ENCODE data around the gene CDH24.

CDH24 gene
- 1.8 to 2.0 reads per million in 2 experiments for total RNA-seq

DNA sequence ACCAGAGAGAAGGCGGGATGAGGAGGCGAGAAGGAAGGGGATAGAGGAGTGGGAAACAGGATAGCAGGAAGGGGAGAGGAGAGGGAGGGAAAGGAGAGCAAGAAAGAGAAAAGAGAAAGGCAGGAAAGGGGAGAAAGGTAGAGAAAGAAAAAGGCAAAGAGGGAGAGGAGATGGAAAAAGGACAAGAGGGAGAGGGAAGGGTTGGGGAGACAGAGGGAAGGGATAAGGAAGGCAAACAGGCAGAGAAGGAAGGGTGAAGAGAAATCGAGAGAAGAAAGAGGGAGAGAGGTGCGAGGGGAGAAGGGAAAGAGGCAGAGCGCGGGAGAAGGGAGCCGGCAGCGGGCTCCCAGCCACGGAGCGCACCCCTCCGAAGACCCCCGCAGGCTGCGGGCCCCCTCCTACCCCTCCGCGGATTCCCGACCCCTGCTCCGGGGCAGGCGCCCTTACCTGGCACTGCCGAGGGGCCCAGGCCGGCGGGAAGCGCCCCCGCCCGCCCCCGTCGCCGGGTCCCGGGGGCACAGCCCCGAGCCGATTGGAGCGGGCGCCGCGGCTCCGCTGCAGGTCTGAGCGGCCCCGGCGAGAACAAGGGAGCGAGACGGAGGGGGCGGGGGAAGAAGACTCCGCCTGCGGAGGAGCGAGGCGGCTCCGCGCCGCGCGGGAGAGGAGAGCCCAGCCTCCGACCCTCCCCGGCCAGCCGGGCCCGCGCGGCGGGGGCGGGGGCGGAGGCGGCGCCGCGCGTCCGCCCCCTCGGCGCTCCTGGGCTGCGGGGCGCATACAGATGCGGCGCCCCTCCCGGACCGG, at the start of gene CDH24:
TSS of gene CDH24 (minus strand) at position 565 of the 801 bp plus-strand sequence. CDS start 1,787 bp downstream, outside the sequence.
- DNase-seq (ENCODE audit: low read depth), result peak; percentile 59

DNA sequence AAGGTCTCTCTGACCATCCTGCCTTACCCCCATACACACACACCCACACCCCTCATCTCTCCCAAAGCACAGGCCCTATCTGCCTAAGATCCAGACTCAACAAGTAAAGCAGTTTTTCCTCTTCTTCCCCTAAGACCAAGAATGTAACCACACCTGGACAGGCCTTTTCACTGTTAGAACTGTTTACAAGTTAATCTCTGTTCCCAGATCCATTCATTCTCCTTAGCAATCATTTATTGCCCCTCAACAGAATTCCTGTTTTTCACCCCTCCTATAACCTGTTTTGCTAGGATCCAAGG, 49.4 kb upstream of the CDH24 start:
- no peak for DNase-seq (ENCODE audit: low read depth)

DNA sequence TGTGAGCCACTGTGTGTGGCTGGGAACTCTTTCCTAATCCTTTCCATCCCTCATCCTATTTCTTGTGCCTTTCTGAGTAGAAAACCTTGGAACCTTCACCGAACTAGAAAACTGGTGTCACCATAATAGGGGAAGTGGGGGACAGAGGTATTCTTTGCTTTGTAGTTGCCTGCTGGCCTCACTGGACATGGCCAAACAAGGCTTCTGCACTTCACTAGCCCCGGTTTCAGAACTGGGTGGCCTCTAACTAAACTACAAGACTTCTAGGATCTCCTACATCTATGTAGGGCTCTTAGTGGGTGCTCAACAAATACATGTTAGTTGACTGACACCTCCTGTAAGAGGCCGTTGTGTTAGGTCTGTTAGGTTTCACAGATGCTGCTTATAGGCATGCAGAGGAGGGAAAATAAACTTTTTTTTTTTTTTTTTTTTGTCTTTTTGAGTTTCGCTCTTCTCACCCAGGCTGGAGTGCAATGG, 48.1 kb upstream of the CDH24 start:
- no peak for DNase-seq (ENCODE audit: low read depth)

- DNase-seq (ENCODE audit: low read depth), result no peak
Observed at GRCh38 chr14:23104591-23105347, 47.4 kb upstream of the CDH24 start, which contains the start of gene CIROP. Gene CIROP (minus strand): TSS chr14:23104989. CDS start chr14:23104920, 69 bp downstream.

DNA sequence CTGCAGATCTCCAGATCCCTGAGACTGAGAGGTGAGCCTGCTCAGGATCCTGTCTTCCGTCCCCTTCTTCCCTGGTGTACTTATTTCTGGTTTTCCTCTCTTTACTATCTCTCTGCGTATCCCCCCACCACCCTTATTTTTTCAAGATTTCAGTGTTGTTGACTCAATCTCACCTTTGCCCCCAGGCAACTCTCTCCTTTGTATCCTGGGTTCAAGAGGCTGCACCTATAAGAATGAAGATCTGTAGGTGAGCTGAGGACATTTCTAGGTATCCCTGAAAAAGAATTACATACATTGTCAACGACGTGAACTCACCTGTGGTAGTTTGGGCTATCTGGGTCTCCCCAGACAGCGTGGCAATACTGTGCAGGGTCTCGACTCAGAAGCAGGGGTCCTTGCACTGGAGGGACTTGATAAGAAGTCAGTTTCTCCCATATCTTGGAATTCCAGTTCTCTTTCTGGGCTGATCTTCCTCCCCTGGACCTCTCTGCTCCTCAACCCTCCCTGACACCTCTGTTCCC, 46.8 kb upstream of the CDH24 start:
- no peak for DNase-seq (ENCODE audit: low read depth)

GRCh38 chr14:23103581-23103980, 46.3 kb upstream of the CDH24 start:
- DNase-seq (ENCODE audit: low read depth), result no peak

- no peak for DNase-seq (ENCODE audit: low read depth)
Observed at GRCh38 chr14:23102801-23103200, 45.5 kb upstream of the CDH24 start.

DNA sequence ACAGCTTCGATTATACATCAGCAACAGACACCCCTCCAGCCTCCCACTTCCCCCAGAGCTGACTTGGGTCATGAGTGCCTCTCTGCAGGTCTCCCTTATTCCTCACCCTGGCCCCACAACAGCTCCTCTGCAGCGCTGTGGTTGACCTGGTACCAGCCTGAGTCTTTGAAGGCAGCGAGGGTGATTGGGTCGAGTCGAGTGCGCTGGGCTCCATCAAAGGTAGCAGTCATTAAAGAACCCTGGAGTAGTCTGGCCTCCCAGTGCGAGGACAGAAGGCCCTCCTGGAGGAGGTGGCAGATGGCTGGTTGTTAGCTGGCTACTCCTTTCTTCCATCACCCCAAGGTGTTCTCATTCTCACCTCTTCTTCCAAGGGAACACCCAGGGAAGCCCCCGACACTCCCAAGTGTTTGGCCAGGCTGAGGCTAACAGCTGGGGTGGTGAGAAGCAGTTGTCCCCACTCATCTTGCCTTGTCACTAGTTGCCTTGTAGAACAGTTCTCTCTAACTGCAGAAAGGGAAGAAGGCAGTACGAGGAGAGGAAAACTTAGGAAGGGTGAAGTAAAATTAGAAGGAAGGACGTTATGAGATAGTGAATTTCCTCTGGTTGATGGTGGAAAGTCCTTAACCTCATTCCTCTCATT, 44.8 kb upstream of the CDH24 start:
- no peak for DNase-seq (ENCODE audit: low read depth)

DNA sequence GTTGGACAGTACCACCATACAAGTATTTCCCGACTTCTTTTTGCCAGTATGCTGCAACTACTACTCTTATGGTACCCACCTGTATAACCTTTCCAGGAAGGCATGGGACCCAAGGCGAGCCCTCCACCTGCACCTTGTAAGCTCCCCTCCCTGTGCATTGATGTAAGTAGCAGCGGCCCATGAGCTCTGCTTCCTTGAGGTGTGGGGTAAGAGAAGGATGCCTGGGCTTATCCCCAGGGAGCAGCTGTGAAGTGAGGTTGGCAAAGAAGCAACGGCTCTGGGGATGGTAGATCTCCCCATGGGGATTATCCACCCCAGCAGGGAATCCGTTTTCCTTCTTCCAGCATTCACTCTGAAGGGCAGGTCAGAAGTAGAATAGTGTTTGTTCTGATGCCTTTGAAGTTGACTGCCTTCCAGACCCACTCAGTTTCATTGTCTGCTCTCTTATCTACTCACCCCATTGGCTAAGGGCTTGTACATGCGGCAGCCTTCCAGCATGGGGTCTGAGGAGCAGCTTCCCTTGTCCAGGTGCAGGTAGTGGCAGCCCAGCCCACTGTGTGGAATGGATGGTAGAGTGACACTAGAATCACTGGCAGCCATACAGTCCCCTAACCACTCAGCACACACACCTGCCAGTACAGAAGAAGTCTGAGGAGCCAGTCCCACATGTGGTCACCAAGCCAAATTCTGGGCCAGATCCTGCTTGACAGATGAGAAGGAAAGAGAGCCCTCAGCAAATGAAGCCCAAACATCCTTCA, 44.1 kb upstream of the CDH24 start:
- no peak for DNase-seq (ENCODE audit: low read depth)

DNA sequence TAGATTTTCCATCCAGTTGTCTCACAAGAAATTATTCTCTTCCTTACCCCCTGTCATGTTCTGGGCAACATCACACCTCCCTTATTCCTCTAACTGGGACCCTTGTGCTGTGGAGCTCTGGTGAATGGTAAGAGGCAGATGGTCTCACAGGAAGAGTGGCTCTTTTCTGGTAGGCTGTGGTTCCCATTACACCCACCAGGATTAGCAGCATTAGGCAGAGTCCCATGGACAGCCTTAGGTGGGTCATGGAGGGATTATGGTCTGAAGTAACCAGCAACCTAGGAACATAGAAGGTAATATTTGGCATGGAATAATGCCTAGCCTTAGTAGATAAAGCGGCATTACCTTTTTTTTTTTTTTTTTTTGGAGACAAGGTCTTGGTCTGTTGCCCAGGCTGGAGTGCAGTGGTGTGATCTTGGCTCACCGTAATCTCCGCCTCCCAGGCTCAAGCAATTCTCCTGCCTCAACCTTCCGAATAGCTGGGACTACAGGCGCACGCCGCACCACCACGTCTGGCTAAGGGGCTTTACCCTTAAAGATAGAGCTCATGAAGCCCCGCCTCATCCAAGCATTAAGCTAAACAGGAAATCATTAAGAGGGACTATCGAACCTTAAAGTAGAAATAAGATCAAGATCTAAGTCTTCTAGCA, 42.0 kb upstream of the CDH24 start:
- DNase-seq (ENCODE audit: low read depth), result no peak

DNA sequence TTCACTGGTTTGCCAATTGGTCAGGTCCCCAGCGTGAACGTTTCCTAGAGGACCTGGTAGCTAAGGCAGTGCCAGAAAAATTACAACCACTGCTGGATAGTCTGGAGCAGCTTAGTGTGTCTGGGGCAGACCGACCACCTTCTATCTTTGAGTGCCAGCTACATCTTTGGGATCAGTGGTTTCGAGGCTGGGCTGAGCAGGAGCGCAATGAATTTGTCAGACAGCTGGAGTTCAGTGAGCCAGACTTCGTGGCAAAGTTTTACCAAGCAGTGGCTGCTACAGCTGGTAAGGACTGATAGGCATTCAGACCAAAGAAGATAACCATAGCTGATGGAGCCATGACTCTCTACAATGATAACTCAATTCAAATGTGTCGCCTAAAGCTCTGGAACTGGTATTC, 40.5 kb upstream of the CDH24 start:
- DNase-seq (ENCODE audit: low read depth), result no peak

DNA sequence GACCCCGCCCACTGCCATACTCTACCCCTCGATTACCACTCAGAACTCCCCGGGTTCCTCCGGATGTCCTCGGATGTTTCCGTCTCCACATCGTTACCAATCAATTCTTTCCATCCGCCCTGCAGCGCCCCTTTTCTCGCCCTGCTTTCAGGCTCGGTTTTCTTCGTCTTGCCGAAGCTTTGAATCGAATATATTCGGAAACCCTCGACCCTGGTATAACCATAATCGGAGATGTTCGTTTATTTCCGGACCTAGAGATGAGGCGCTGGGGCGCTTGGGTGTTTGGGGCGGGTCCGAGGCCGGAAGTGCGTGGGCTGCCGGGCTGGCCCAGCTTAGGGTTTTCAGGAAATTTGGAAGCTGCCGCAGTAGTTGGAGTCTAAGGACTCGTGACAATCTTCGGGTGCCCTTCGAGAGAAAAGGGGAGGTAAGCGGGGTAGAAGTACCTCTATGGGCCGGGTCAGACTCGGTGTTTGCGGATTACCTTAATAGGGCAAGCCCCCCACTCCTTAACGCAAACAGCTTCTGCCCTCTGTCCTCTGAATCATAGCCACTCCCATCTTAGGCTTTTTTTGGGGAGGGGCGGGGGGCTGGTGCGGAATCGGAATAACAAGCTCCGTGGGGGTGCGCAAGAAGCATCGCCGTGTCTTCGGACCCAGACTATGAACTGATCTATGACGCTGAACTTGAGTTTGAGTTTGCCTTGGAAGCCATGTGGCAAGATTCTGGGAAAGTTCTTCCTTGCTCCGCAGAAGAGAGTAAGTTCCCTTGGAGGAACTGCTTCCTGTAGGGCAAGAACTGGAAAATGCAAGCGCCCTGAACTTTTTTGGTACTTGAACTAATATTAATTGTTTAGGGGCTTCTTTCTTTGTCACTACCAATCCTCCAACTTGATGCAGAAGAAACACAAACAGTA, 38.1 kb upstream of the CDH24 start, which contains the start of gene C14orf119:
TSS of gene C14orf119 (plus strand) at position 310 of the 913 bp plus-strand sequence. CDS start 2,154 bp downstream, outside the sequence.
- DNase-seq (ENCODE audit: low read depth), result peak; percentile 99

DNA sequence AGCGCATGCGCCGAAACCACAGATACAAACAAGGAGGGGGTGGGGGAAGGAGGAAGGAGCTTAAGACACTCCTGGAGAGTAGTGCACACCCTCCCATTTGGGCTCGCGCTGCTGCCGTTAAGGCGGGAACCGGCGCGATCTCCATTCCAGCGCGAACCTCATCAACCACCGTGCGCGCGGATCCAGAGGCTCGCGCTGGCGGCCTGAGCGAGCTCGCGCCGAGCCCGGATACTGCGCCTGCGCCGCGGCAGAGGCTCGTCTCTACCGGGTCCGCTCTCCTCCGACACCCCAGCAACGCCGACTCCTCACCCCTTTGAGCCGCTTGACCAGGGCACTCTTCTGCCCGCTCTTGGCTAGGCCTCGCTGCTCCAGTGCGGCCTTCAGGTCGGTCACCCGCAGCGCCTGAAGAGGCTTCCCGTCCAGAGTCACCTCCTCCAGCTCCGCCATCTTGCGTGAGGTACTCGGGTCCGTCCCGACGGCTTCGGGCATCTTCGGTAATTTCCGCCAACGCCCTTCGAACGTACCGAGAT, 37.4 kb upstream of the CDH24 start, which contains the start of gene ACIN1:
TSS of gene ACIN1 (minus strand) at position 471 of the 530 bp plus-strand sequence. CDS start at position 447, 24 bp downstream.
- no peak for DNase-seq (ENCODE audit: low read depth)

DNA sequence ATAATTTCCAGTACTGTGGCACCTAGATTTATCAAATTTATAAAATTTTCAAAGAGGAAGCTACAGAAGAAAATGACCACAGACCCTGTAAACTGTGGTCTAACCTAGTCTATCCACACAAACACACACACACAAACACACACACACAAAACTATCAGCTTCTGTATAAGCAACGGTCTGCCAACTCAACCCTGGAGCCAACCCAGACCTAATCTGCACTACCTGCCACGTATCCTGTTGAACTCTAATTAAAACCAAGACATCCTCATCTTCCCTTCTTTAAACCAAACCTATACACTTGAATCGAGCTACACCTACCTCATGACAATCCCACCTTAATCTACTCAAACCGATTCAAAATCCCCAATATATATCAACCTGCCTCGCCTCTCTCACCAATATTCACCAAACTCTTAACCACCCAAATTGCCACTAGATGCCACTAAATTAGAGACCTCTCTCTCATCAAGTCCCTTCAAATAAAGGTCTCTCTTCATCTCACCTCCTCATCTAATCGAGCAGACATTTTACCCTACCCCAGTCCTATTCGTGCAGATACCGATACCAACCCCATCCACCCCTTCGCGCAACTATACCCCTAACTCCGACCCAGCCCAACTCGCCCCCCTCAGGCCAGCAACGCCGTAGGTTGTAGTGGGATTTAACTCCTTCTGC, 36.8 kb upstream of the CDH24 start:
- no peak for DNase-seq (ENCODE audit: low read depth)

GRCh38 chr14:23093526-23093925, 36.2 kb upstream of the CDH24 start:
- DNase-seq (ENCODE audit: low read depth), result no peak

DNA sequence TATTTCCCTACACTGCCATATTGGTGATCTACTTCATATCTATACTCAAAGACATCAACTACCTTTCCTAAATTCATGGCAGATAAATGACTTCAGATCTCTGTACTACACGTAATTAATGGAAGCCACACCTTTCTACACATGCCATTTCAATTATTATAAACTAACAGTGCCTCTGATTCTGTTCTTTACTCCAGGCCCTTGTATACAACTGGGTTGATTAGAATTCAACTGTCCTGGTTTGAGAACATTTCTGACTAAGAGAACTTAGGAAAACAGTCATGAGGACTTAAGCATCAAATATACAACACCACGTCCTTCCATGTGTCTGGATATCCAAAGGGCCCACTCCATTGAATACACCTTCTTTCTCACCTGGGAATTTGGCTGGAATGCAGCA, 35.8 kb upstream of the CDH24 start:
- no peak for DNase-seq (ENCODE audit: low read depth)

GRCh38 chr14:23091294-23092225, 34.2 kb upstream of the CDH24 start:
- DNase-seq (ENCODE audit: low read depth), result no peak

DNA sequence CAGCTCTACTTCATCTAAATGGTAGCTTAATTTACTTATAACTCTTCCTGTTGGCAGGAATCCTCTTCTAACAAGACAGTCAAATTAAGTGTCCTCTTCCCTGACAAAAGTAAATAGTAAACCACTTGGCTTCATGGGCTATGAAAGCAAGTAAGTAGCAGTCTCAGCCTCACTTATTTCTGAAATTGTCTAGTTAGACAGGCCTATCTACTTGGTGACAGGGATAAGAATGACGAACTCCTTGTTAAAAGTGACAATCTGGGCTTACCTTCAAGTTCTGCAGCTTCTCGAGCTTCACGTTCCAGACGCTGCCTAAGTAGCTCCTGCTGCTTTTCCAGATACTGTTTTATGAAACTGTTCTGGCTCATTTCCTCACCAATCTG, 32.9 kb upstream of the CDH24 start:
- no peak for DNase-seq (ENCODE audit: low read depth)
